GM21786 (cell line): ENCODE measurements around the gene HSPD1.
A peak's percentile ranks its signal among the peaks of the same experiment; 100 is the strongest.

Experiments
- ATAC-seq: cut with Tn5 transposase; IDR thresholded peaks from one replicate; pipeline ENCODE4 v1.9.1; 2021; ENCODE audit not compliant: unreplicated experiment

The HSPD1 gene

GRCh38 chr2:197499594-197500502 is at the start of gene HSPD1, which contains the start of gene HSPE1:
HSPD1 (minus strand) TSS chr2:197499840; CDS start chr2:197498848, 992 bp downstream.
HSPE1 (plus strand) TSS chr2:197500379; CDS start chr2:197500437, 58 bp downstream.
- peak; percentile 79 for ATAC-seq

- ATAC-seq: no peak
These were observed 48.9 kb upstream of the HSPD1 start for GRCh38 chr2:197548582-197548981.

GRCh38 chr2:197547163-197547900 is 47.7 kb upstream of the HSPD1 start:
- ATAC-seq: no peak

GRCh38 chr2:197543206-197543605 is 43.6 kb upstream of the HSPD1 start:
- no peak for ATAC-seq

- no peak for ATAC-seq
These were observed 40.1 kb upstream of the HSPD1 start for GRCh38 chr2:197539734-197540133.

GRCh38 chr2:197538412-197538811 is 38.8 kb upstream of the HSPD1 start:
- ATAC-seq: no peak

- ATAC-seq: no peak
These were observed 17.5 kb upstream of the HSPD1 start for GRCh38 chr2:197517150-197517549.

- peak; percentile 6 for ATAC-seq
These were observed 16.7 kb upstream of the HSPD1 start for GRCh38 chr2:197516393-197516761.

GRCh38 chr2:197515739-197516392 is 16.2 kb upstream of the HSPD1 start, which contains the start of gene MOB4:
MOB4 (plus strand) TSS chr2:197516066; CDS start chr2:197516087, 21 bp downstream.
- peak; percentile 93 for ATAC-seq

GRCh38 chr2:197515315-197515738 is 15.7 kb upstream of the HSPD1 start:
- ATAC-seq: peak; percentile 2

GRCh38 chr2:197514754-197515153 is 15.1 kb upstream of the HSPD1 start:
- ATAC-seq: no peak

- ATAC-seq: no peak
These were observed 14.3 kb upstream of the HSPD1 start for GRCh38 chr2:197513915-197514314.

- ATAC-seq: no peak
These were observed 7.0 kb upstream of the HSPD1 start for GRCh38 chr2:197506658-197507057.

GRCh38 chr2:197504512-197504911 is 4.9 kb upstream of the HSPD1 start:
- no peak for ATAC-seq

- no peak for ATAC-seq
These were observed 4.4 kb upstream of the HSPD1 start for GRCh38 chr2:197504000-197504399.

- ATAC-seq: no peak
These were observed 3.0 kb upstream of the HSPD1 start for GRCh38 chr2:197502685-197503084.

- no peak for ATAC-seq
These were observed 2.6 kb upstream of the HSPD1 start for GRCh38 chr2:197502201-197502600.

GRCh38 chr2:197500503-197501131 is 977 bp upstream of the HSPD1 start:
- peak; percentile 2 for ATAC-seq

- peak; percentile 1 for ATAC-seq
These were observed 575 bp downstream of the HSPD1 start for GRCh38 chr2:197498937-197499593.

- no peak for ATAC-seq
These were observed 1.3 kb downstream of the HSPD1 start for GRCh38 chr2:197498235-197498936.
